ENCODE measurements around the gene BRIX1. TPM values are rescaled to one million over a fixed set of nuclear protein-coding genes. Genes with fewer than 3 reads are reported as not detected.

The BRIX1 gene
- total and polyA plus RNA-seq, 2 of the 4 experiments (the other 2 are of a cell fraction): 15.1 to 26.1 TPM

DNA sequence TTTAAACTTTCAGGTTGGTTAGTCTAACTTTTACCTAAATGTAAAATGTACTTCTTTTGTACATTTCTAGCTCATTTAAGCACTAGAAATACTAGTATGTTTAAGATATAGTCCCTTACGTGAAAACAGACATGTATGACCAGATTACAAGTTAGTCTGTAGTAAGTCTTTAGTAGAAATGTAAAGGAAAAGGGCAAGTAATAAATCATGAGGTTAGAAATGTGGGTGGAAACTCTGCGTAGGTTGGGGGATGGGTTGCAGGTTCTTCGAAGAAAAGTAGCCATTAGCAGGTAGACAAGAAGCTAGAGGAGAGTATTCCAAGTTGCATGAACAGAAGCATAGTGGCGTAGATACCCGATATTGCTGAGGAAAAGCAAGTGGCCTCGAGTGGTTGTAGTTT is 23.1 kb upstream of the BRIX1 start:
- intact Hi-C loops (cut with micrococcal nuclease): no loop called here
- H2BK5ac ChIP-seq (ENCODE audit: low read depth, low read length, poor library complexity, severe bottlenecking): no peak overlapping the region
- ATAC-seq (ENCODE audit: low read depth): no peak
- H2BK15ac ChIP-seq (ENCODE audit: low read depth, low read length): no peak overlapping the region
- H4K5ac ChIP-seq (ENCODE audit: low read depth, low read length): no peak overlapping the region
- no peak overlapping the region for H2BK20ac ChIP-seq (ENCODE audit: low read depth, low read length)
- H3K4me2 ChIP-seq (ENCODE audit: low read depth, low read length): no peak overlapping the region
- H2AK5ac ChIP-seq (ENCODE audit: low read depth, low read length): no peak overlapping the region
- CTCF ChIA-PET: interaction anchor here (2.1 kb wide), 1 partner anchor 407 kb away, joined by 7 read pairs; no protein-coding TSS in a partner anchor
- H3K79me1 ChIP-seq (ENCODE audit: low read depth in 1 of 2, low read length in 2 of 2): no peaks in the 10 kb centered on the region
- no peaks in the 10 kb centered on the region for H3K4me1 ChIP-seq (ENCODE audit: control insufficient read depth, insufficient read depth, low read length)
- H4K91ac ChIP-seq (ENCODE audit: insufficient read depth, low read depth, low read length): no peak overlapping the region
- no peak overlapping the region for H3K4me3 ChIP-seq (ENCODE audit: insufficient read depth, low read depth, low read length)
- no peak overlapping the region for H2AFZ ChIP-seq (replicated peaks; ENCODE audit: low read length, poor library complexity)
- no peaks in the 10 kb centered on the region for H3K9me3 ChIP-seq (ENCODE audit: control insufficient read depth, insufficient read depth, low read length)
- POLR2A ChIA-PET (ENCODE audit: unreplicated experiment): no interaction called here
- H2AK9ac ChIP-seq (replicated peaks; ENCODE audit: low read depth, low read length, poor library complexity): no peak overlapping the region
- H3K9me1 ChIP-seq (ENCODE audit: insufficient read depth, low read length): no peaks in the 10 kb centered on the region
- no peak for DNase-seq
- H3K56ac ChIP-seq (ENCODE audit: extremely low read depth, insufficient read depth, low read length): no peak overlapping the region
- no peak overlapping the region for H2BK120ac ChIP-seq (ENCODE audit: low read depth, low read length)
- in situ Hi-C loops (cut with MboI; ENCODE audit: low sequenced_read_pairs): loop anchor here (5.0 to 25.0 kb wide), 2 partner anchors 415 to 905 kb away; partner anchors contain the start of gene SLC45A2
- H4K8ac ChIP-seq (ENCODE audit: low read depth in 2 of 2, low read length in 2 of 2): no peak overlapping the region
- H3K23ac ChIP-seq (ENCODE audit: low read depth, low read length): no peak overlapping the region
- dilution Hi-C loops (cut with HindIII; ENCODE audit: low sequenced_read_pairs, unreplicated experiment): no loop called here
- no peak overlapping the region for H3K4ac ChIP-seq (ENCODE audit: low read depth, low read length)
- no peak overlapping the region for H3K9ac ChIP-seq (ENCODE audit: low read depth, low read length)
- no peak overlapping the region for H3K18ac ChIP-seq (ENCODE audit: low read depth, low read length)
- no peak overlapping the region for H3K27ac ChIP-seq (ENCODE audit: insufficient read depth, low read length)
- BruUV-seq (replicated peaks): no TSS peak
- H3K36me3 ChIP-seq (ENCODE audit: control insufficient read depth, insufficient read depth, low read length): 0 out of 2 replicates have a peak, but pooled peaks cover 3% of the 10 kb centered on the region
- H4K20me1 ChIP-seq (ENCODE audit: insufficient read depth, low read length): no peaks in the 10 kb centered on the region
- H3K27me3 ChIP-seq (ENCODE audit: control insufficient read depth, insufficient read depth, low read length): peaks cover 2% of the 10 kb centered on the region; the same call in 1 of the 2 replicates
- no peak for TF ChIP-seq RCOR1 (IDR thresholded peaks at IDR 0.05; ENCODE audit: insufficient replicate concordance, low read length)
- no peak for TF ChIP-seq FOS (IDR thresholded peaks at IDR 0.05; ENCODE audit: low read depth, low read length)
- TF ChIP-seq, protein P1, sequence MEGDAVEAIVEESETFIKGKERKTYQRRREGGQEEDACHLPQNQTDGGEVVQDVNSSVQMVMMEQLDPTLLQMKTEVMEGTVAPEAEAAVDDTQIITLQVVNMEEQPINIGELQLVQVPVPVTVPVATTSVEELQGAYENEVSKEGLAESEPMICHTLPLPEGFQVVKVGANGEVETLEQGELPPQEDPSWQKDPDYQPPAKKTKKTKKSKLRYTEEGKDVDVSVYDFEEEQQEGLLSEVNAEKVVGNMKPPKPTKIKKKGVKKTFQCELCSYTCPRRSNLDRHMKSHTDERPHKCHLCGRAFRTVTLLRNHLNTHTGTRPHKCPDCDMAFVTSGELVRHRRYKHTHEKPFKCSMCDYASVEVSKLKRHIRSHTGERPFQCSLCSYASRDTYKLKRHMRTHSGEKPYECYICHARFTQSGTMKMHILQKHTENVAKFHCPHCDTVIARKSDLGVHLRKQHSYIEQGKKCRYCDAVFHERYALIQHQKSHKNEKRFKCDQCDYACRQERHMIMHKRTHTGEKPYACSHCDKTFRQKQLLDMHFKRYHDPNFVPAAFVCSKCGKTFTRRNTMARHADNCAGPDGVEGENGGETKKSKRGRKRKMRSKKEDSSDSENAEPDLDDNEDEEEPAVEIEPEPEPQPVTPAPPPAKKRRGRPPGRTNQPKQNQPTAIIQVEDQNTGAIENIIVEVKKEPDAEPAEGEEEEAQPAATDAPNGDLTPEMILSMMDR (conservative IDR thresholded peaks at IDR 0.05; ENCODE audit: low read depth, low read length): no peak
- TF ChIP-seq RAD21 (IDR thresholded peaks at IDR 0.05; ENCODE audit: low read length): no peak
- no peak for TF ChIP-seq RFX5 (IDR thresholded peaks at IDR 0.05; ENCODE audit: low read depth, low read length)
- TF ChIP-seq, protein P2, sequence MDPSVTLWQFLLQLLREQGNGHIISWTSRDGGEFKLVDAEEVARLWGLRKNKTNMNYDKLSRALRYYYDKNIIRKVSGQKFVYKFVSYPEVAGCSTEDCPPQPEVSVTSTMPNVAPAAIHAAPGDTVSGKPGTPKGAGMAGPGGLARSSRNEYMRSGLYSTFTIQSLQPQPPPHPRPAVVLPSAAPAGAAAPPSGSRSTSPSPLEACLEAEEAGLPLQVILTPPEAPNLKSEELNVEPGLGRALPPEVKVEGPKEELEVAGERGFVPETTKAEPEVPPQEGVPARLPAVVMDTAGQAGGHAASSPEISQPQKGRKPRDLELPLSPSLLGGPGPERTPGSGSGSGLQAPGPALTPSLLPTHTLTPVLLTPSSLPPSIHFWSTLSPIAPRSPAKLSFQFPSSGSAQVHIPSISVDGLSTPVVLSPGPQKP (IDR thresholded peaks at IDR 0.05; ENCODE audit: borderline replicate concordance, low read depth, low read length): no peak
- no peak for TF ChIP-seq CHD1 (IDR thresholded peaks at IDR 0.05; ENCODE audit: low read depth, low read length)
- TF ChIP-seq SMC3 (IDR thresholded peaks at IDR 0.05; ENCODE audit: low read depth, low read length): no peak
- TF ChIP-seq MAFK (IDR thresholded peaks at IDR 0.05; ENCODE audit: low read depth, low read length): no peak
- TF ChIP-seq POLR2A (IDR thresholded peaks at IDR 0.05; ENCODE audit: low read depth, low read length): no peak
- no peak for TF ChIP-seq BHLHE40 (IDR thresholded peaks at IDR 0.05; ENCODE audit: low read depth, low read length)
- TF ChIP-seq NFE2L2 (IDR thresholded peaks at IDR 0.05; ENCODE audit: low read depth, low read length): no peak
- no peak for TF ChIP-seq MXI1 (IDR thresholded peaks at IDR 0.05; ENCODE audit: borderline replicate concordance, low read depth, low read length)
- no peak for TF ChIP-seq MAZ (IDR thresholded peaks at IDR 0.05; ENCODE audit: borderline replicate concordance, low read depth, low read length)
- WGBS, 2 experiments (ENCODE audit: extremely low coverage in 2 of 2, insufficient read length in 1 of 2): 100% methylated on average over 4 of the region's 6 CpGs; no CpG with 5 or more reads in 1 of the 2 experiments
- 0 out of 2 replicates have a peak overlapping the region, but pooled peaks have one; percentile 6 for H3K14ac ChIP-seq (replicated peaks; ENCODE audit: low read depth, low read length)
